HEK293T (cell line): ENCODE results near the gene FKBP1B.

Experiments used
- BHLHE40 ChIP-seq: fragments of 450-650 bp; IDR thresholded peaks from 2 replicates; pipeline ENCODE4 v1.6.1; 2016; ENCODE audit warnings: mild to moderate bottlenecking, moderate library complexity, borderline replicate concordance
- FOXM1 ChIP-seq: fragments of 450-650 bp; IDR thresholded peaks from 2 replicates; pipeline ENCODE4 v1.6.1; 2017; ENCODE audit warnings: mild to moderate bottlenecking, borderline replicate concordance

- TF ChIP-seq BHLHE40 (no peak), FOXM1 (no peak)
These were observed 56.3 kb downstream of the FKBP1B start for GRCh38 chr2:24105816-24106215.
